NB4 (cell line): ENCODE results near the gene ERCC2.

ENCODE experiments used
- MYC ChIP-seq: IDR thresholded peaks from 2 replicates; pipeline ENCODE4 v1.6.1; 2011; ENCODE audit warnings: low read depth, low read length
- POLR2A ChIP-seq: IDR thresholded peaks from 2 replicates; pipeline ENCODE4 v1.6.1; 2011; ENCODE audit warnings: mild to moderate bottlenecking; ENCODE audit not compliant: insufficient read length; ENCODE audit errors: extremely low read depth
- TF ChIP-seq, protein P1 (sequence below): IDR thresholded peaks from one replicate; pipeline ENCODE4 v1.5.1; 2012; ENCODE audit warnings: low read depth, low read length
- TF ChIP-seq, protein P2 (sequence below): IDR thresholded peaks from 2 replicates; pipeline ENCODE4 v1.6.1; 2011; ENCODE audit warnings: low read depth, low read length

- TF ChIP-seq, protein P1, sequence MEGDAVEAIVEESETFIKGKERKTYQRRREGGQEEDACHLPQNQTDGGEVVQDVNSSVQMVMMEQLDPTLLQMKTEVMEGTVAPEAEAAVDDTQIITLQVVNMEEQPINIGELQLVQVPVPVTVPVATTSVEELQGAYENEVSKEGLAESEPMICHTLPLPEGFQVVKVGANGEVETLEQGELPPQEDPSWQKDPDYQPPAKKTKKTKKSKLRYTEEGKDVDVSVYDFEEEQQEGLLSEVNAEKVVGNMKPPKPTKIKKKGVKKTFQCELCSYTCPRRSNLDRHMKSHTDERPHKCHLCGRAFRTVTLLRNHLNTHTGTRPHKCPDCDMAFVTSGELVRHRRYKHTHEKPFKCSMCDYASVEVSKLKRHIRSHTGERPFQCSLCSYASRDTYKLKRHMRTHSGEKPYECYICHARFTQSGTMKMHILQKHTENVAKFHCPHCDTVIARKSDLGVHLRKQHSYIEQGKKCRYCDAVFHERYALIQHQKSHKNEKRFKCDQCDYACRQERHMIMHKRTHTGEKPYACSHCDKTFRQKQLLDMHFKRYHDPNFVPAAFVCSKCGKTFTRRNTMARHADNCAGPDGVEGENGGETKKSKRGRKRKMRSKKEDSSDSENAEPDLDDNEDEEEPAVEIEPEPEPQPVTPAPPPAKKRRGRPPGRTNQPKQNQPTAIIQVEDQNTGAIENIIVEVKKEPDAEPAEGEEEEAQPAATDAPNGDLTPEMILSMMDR: no peak
- TF ChIP-seq POLR2A (no peak), MYC (no peak)
- TF ChIP-seq, protein P2, sequence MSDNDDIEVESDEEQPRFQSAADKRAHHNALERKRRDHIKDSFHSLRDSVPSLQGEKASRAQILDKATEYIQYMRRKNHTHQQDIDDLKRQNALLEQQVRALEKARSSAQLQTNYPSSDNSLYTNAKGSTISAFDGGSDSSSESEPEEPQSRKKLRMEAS: no peak
Observed at GRCh38 chr19:45404557-45405434, 34.4 kb upstream of the ERCC2 start, which contains the start of gene PPP1R13L.
